ENCODE measurements around the gene SSU72.
A peak's percentile ranks its signal among the peaks of the same experiment; 100 is the strongest.

The SSU72 gene

GRCh38 chr1:1582585-1583346 is 8.1 kb upstream of the SSU72 start:
- DNase-seq = peak; percentile 82 to 83
- Histone ChIP-seq H2BK5ac (ENCODE audit: low read depth, low read length, poor library complexity) (no peak overlapping the region), H3K4me2 (ENCODE audit: low read length) (no peak overlapping the region), H4K12ac (ENCODE audit: low read depth, low read length) (no peak overlapping the region), H3K27ac (ENCODE audit: low read depth, low read length) (no peak overlapping the region), H4K91ac (ENCODE audit: low read depth, low read length) (no peak overlapping the region), H2BK120ac (ENCODE audit: insufficient read depth, low read length, poor library complexity) (no peak overlapping the region), H3K9me3 (ENCODE audit: insufficient read depth, low read depth, low read length) (peaks cover 3% of the 10 kb centered on the region), H3K36me3 (ENCODE audit: control insufficient read depth in 1 of 2, insufficient read depth in 2 of 2, low read length in 2 of 2) (no peaks in the 10 kb centered on the region), H3K14ac (ENCODE audit: low read length) (no peak overlapping the region), H4K8ac (ENCODE audit: low read depth, low read length) (no peak overlapping the region), H2AFZ (ENCODE audit: insufficient read depth, low read length, poor library complexity) (no peak overlapping the region), H3K79me2 (ENCODE audit: control insufficient read depth, insufficient read depth, low read length, poor library complexity) (no peaks in the 10 kb centered on the region), H3K4ac (ENCODE audit: low read depth, low read length) (no peak overlapping the region), H3K23ac (ENCODE audit: low read length) (peak overlapping the region; percentile 17), H3K27me3 (ENCODE audit: insufficient read depth, low read length) (no peaks in the 10 kb centered on the region), H3K4me3 (ENCODE audit: low read depth, low read length) (peak overlapping the region; percentile 54), H3K18ac (ENCODE audit: low read length) (no peak overlapping the region), H2AK5ac (ENCODE audit: low read length) (no peak overlapping the region), H3K9ac (ENCODE audit: low read length) (no peak overlapping the region), H2BK12ac (ENCODE audit: low read length) (no peak overlapping the region), H3K79me1 (ENCODE audit: low read length) (no peaks in the 10 kb centered on the region), H3K4me1 (ENCODE audit: control insufficient read depth in 1 of 2, insufficient read depth in 2 of 2, low read length in 2 of 2) (no peaks in the 10 kb centered on the region)
- WGBS (ENCODE audit: extremely low coverage, insufficient coverage, insufficient read length) = no CpG with 5 or more reads among the region's 9 CpGs

GRCh38 chr1:1578371-1578940 is 3.8 kb upstream of the SSU72 start:
- no peak for DNase-seq
- H3K79me1 ChIP-seq (ENCODE audit: low read length) = peaks cover 13% of the 10 kb centered on the region
- H2BK5ac ChIP-seq (ENCODE audit: low read depth, low read length, poor library complexity) = no peak overlapping the region
- H3K36me3 ChIP-seq (ENCODE audit: control insufficient read depth in 1 of 2, insufficient read depth in 2 of 2, low read length in 2 of 2) = no peaks in the 10 kb centered on the region
- H3K4me3 ChIP-seq (ENCODE audit: low read depth, low read length) = no peak overlapping the region
- H3K18ac ChIP-seq (ENCODE audit: low read length) = no peak overlapping the region
- no peak overlapping the region for H3K27ac ChIP-seq (ENCODE audit: low read depth, low read length)
- peaks cover 0 to 5% of the 10 kb centered on the region in 2 experiments for H3K4me1 ChIP-seq (ENCODE audit: control insufficient read depth in 1 of 2, insufficient read depth in 2 of 2, low read length in 2 of 2)
- H3K79me2 ChIP-seq (ENCODE audit: control insufficient read depth, insufficient read depth, low read length, poor library complexity) = peaks cover 8% of the 10 kb centered on the region
- peaks cover 3% of the 10 kb centered on the region for H3K9me3 ChIP-seq (ENCODE audit: insufficient read depth, low read depth, low read length)
- H3K23ac ChIP-seq (ENCODE audit: low read length) = no peak overlapping the region
- WGBS (ENCODE audit: extremely low coverage, insufficient coverage, insufficient read length) = no CpG with 5 or more reads among the region's 13 CpGs
- no peak overlapping the region for H4K8ac ChIP-seq (ENCODE audit: low read depth, low read length)
- H3K27me3 ChIP-seq (ENCODE audit: insufficient read depth, low read length) = no peaks in the 10 kb centered on the region
- no peak overlapping the region for H3K4me2 ChIP-seq (ENCODE audit: low read length)
- H3K4ac ChIP-seq (ENCODE audit: low read depth, low read length) = no peak overlapping the region
- H4K12ac ChIP-seq (ENCODE audit: low read depth, low read length) = no peak overlapping the region
- H2AFZ ChIP-seq (ENCODE audit: insufficient read depth, low read length, poor library complexity) = no peak overlapping the region
- H2BK120ac ChIP-seq (ENCODE audit: insufficient read depth, low read length, poor library complexity) = no peak overlapping the region
- no peak overlapping the region for H3K14ac ChIP-seq (ENCODE audit: low read length)
- no peak overlapping the region for H2AK5ac ChIP-seq (ENCODE audit: low read length)
- no peak overlapping the region for H3K9ac ChIP-seq (ENCODE audit: low read length)
- no peak overlapping the region for H2BK12ac ChIP-seq (ENCODE audit: low read length)
- H4K91ac ChIP-seq (ENCODE audit: low read depth, low read length) = no peak overlapping the region

- H2BK5ac ChIP-seq (ENCODE audit: low read depth, low read length, poor library complexity) = no peak overlapping the region
- DNase-seq = no peak
- no peak overlapping the region for H3K27ac ChIP-seq (ENCODE audit: low read depth, low read length)
- peak overlapping the region; percentile 25 for H3K4me3 ChIP-seq (ENCODE audit: low read depth, low read length)
- H3K9me3 ChIP-seq (ENCODE audit: insufficient read depth, low read depth, low read length) = peaks cover 3% of the 10 kb centered on the region
- H3K18ac ChIP-seq (ENCODE audit: low read length) = no peak overlapping the region
- H2BK120ac ChIP-seq (ENCODE audit: insufficient read depth, low read length, poor library complexity) = no peak overlapping the region
- peaks cover 0 to 7% of the 10 kb centered on the region in 2 experiments for H3K4me1 ChIP-seq (ENCODE audit: control insufficient read depth in 1 of 2, insufficient read depth in 2 of 2, low read length in 2 of 2)
- no peak overlapping the region for H3K4me2 ChIP-seq (ENCODE audit: low read length)
- H2AK5ac ChIP-seq (ENCODE audit: low read length) = no peak overlapping the region
- no peak overlapping the region for H4K8ac ChIP-seq (ENCODE audit: low read depth, low read length)
- H3K27me3 ChIP-seq (ENCODE audit: insufficient read depth, low read length) = no peaks in the 10 kb centered on the region
- H3K36me3 ChIP-seq (ENCODE audit: control insufficient read depth in 1 of 2, insufficient read depth in 2 of 2, low read length in 2 of 2) = no peaks in the 10 kb centered on the region
- H3K9ac ChIP-seq (ENCODE audit: low read length) = no peak overlapping the region
- no peak overlapping the region for H3K14ac ChIP-seq (ENCODE audit: low read length)
- H2AFZ ChIP-seq (ENCODE audit: insufficient read depth, low read length, poor library complexity) = no peak overlapping the region
- no CpG with 5 or more reads among the region's 10 CpGs for WGBS (ENCODE audit: extremely low coverage, insufficient coverage, insufficient read length)
- H3K79me2 ChIP-seq (ENCODE audit: control insufficient read depth, insufficient read depth, low read length, poor library complexity) = peaks cover 16% of the 10 kb centered on the region
- peaks cover 13% of the 10 kb centered on the region for H3K79me1 ChIP-seq (ENCODE audit: low read length)
- H3K23ac ChIP-seq (ENCODE audit: low read length) = no peak overlapping the region
- H4K91ac ChIP-seq (ENCODE audit: low read depth, low read length) = no peak overlapping the region
- no peak overlapping the region for H2BK12ac ChIP-seq (ENCODE audit: low read length)
- H4K12ac ChIP-seq (ENCODE audit: low read depth, low read length) = no peak overlapping the region
- H3K4ac ChIP-seq (ENCODE audit: low read depth, low read length) = no peak overlapping the region
Measured at GRCh38 chr1:1577367-1578011, 2.8 kb upstream of the SSU72 start.

GRCh38 chr1:1573843-1574720 is 581 bp downstream of the SSU72 start:
- Histone ChIP-seq H4K8ac (ENCODE audit: low read depth, low read length) (peak overlapping the region; percentile 93), H2AFZ (ENCODE audit: insufficient read depth, low read length, poor library complexity) (peak overlapping the region; percentile 97), H3K36me3 (ENCODE audit: control insufficient read depth in 1 of 2, insufficient read depth in 2 of 2, low read length in 2 of 2) (peaks cover 7 to 10% of the 10 kb centered on the region in 2 experiments), H2AK5ac (ENCODE audit: low read length) (peak overlapping the region; percentile 94), H3K4me3 (ENCODE audit: low read depth, low read length) (peak overlapping the region; percentile 100), H3K9ac (ENCODE audit: low read length) (peak overlapping the region; percentile 100), H4K12ac (ENCODE audit: low read depth, low read length) (peak overlapping the region; percentile 92), H3K27me3 (ENCODE audit: insufficient read depth, low read length) (no peaks in the 10 kb centered on the region), H2BK120ac (ENCODE audit: insufficient read depth, low read length, poor library complexity) (peak overlapping the region; percentile 67), H3K4me1 (ENCODE audit: control insufficient read depth in 1 of 2, insufficient read depth in 2 of 2, low read length in 2 of 2) (peaks cover 0 to 7% of the 10 kb centered on the region in 2 experiments), H4K91ac (ENCODE audit: low read depth, low read length) (peak overlapping the region; percentile 97), H3K79me1 (ENCODE audit: low read length) (peaks cover 13% of the 10 kb centered on the region), H3K4ac (ENCODE audit: low read depth, low read length) (peak overlapping the region; percentile 94), H3K23ac (ENCODE audit: low read length) (no peak overlapping the region), H3K18ac (ENCODE audit: low read length) (peak overlapping the region; percentile 98), H2BK12ac (ENCODE audit: low read length) (no peak overlapping the region), H3K4me2 (ENCODE audit: low read length) (peak overlapping the region; percentile 99), H2BK5ac (ENCODE audit: low read depth, low read length, poor library complexity) (peak overlapping the region; percentile 90), H3K14ac (ENCODE audit: low read length) (peak overlapping the region; percentile 99), H3K79me2 (ENCODE audit: control insufficient read depth, insufficient read depth, low read length, poor library complexity) (peaks cover 23% of the 10 kb centered on the region), H3K27ac (ENCODE audit: low read depth, low read length) (peak overlapping the region; percentile 98), H3K9me3 (ENCODE audit: insufficient read depth, low read depth, low read length) (peaks cover 3% of the 10 kb centered on the region)
- peak; percentile 63 to 80 for DNase-seq
- whole genome bisulfite sequencing (ENCODE audit: extremely low coverage, insufficient coverage, insufficient read length) = no CpG with 5 or more reads among the region's 96 CpGs
